Hepatocyte (in vitro differentiated cells): ENCODE results near the gene CCDC197. TPM values are rescaled to one million over a fixed set of nuclear protein-coding genes. Genes with fewer than 3 reads are reported as not detected.

Experiments
- DNase-seq: peaks from one replicate; pipeline ENCODE4 v3.0.0-alpha.2; 2016; ENCODE audit warnings: low spot score
- H2AFZ ChIP-seq: fragments of 200-600 bp; sonication (generic); 2 replicates; pipeline ENCODE4 v1.6.0; 2016; ENCODE audit warnings: antibody characterized with exemption, mild to moderate bottlenecking
- H3K27ac ChIP-seq: fragments of 200-600 bp; sonication (generic); 2 replicates; pipeline ENCODE4 v1.5.1; 2016; ENCODE audit warnings: mild to moderate bottlenecking
- H3K27me3 ChIP-seq: fragments of 200-600 bp; sonication (generic); 2 replicates; pipeline ENCODE4 v1.6.1; 2016
- H3K36me3 ChIP-seq: fragments of 200-600 bp; sonication (generic); replicated peaks from 2 replicates; pipeline ENCODE4 v1.5.1; 2016; ENCODE audit warnings: low read depth; ENCODE audit not compliant: insufficient read depth
- H3K4me1 ChIP-seq: fragments of 200-600 bp; sonication (generic); 2 replicates; pipeline ENCODE4 v1.5.1; 2016; ENCODE audit warnings: mild to moderate bottlenecking, moderate library complexity; ENCODE audit not compliant: insufficient read depth
- H3K4me2 ChIP-seq: fragments of 200-600 bp; sonication (generic); 2 replicates; pipeline ENCODE4 v1.6.0; 2016
- H3K4me3 ChIP-seq: fragments of 200-600 bp; sonication (generic); 2 replicates; pipeline ENCODE4 v1.5.1; 2016; ENCODE audit warnings: mild to moderate bottlenecking
- H3K79me2 ChIP-seq: fragments of 200-600 bp; sonication (generic); 2 replicates; pipeline ENCODE4 v1.6.0; 2017; ENCODE audit warnings: mild to moderate bottlenecking
- H3K9me2 ChIP-seq: fragments of 200-600 bp; sonication (generic); replicated peaks from 2 replicates; pipeline ENCODE4 v1.6.0; 2017; ENCODE audit warnings: mild to moderate bottlenecking; ENCODE audit not compliant: insufficient read depth
- H3K9me3 ChIP-seq: fragments of 200-600 bp; sonication (generic); 2 replicates; pipeline ENCODE4 v1.5.1; 2016; ENCODE audit warnings: low read depth, mild to moderate bottlenecking
- H4K20me1 ChIP-seq: fragments of 200-600 bp; sonication (generic); 2 replicates; pipeline ENCODE4 v1.6.0; 2016; ENCODE audit warnings: mild to moderate bottlenecking; ENCODE audit not compliant: insufficient read depth, poor library complexity, severe bottlenecking
- CTCF ChIP-seq: fragments of 200-600 bp; sonication (generic); IDR thresholded peaks from 2 replicates; pipeline ENCODE4 v1.5.1; 2016; ENCODE audit warnings: antibody characterized with exemption, mild to moderate bottlenecking; ENCODE audit not compliant: poor library complexity
- EZH2 ChIP-seq: fragments of 200-600 bp; sonication (generic); IDR thresholded peaks from 2 replicates; pipeline ENCODE4 v1.6.1; 2016; ENCODE audit warnings: antibody characterized with exemption, mild to moderate bottlenecking, borderline replicate concordance
- EZH2phosphoT487 ChIP-seq: fragments of 200-600 bp; sonication (generic); IDR thresholded peaks from one replicate; pipeline ENCODE4 v1.6.1; 2018; ENCODE audit warnings: antibody characterized with exemption, mild to moderate bottlenecking, low read depth, moderate library complexity; ENCODE audit not compliant: unreplicated experiment, severe bottlenecking
- WGBS: methylation state at CpG from one replicate; pipeline ENCODE4 v1.1.6; 2016; ENCODE audit warnings: low lambda C conversion rate; ENCODE audit errors: missing lambda C conversion rate; 5-methylcytosine and 5-hydroxymethylcytosine counted together
- polyA plus RNA-seq: library from polyadenylated mRNA; unstranded; fragments of >200 nt; fragmentation: Nextera tagmentation; extraction: Ambion mirVana; gene quantifications from 2 replicates; pipeline ENCODE4 v1.2.1, GENCODE V29; 2016
- total RNA-seq: library from RNA; depleted of rRNA; stranded (reverse); fragments of >200 nt; gene quantifications from 2 replicates; pipeline ENCODE4 v1.2.3, GENCODE V29; 2014

Gene CCDC197
- total and polyA plus RNA-seq, 2 experiments from 2014 or later, result not detected

- H3K4me1 ChIP-seq, result no peaks in the 10 kb centered on the region
- no peak overlapping the region for H3K27ac ChIP-seq
- H3K36me3 ChIP-seq, result no peaks in the 10 kb centered on the region
- peak; percentile 35 for DNase-seq
- no peaks in the 10 kb centered on the region for H4K20me1 ChIP-seq
- TF ChIP-seq EZH2phosphoT487 (no peak), EZH2 (no peak), CTCF (no peak)
- H3K9me2 ChIP-seq, result no peaks in the 10 kb centered on the region
- H2AFZ ChIP-seq, result no peak overlapping the region
- H3K27me3 ChIP-seq, result no peaks in the 10 kb centered on the region
- no peaks in the 10 kb centered on the region for H3K9me3 ChIP-seq
- H3K4me3 ChIP-seq, result no peak overlapping the region
- H3K79me2 ChIP-seq, result no peaks in the 10 kb centered on the region
- 85% methylated on average over 18 of the region's 18 CpGs for WGBS
- H3K4me2 ChIP-seq, result no peak overlapping the region
Observed at GRCh38 chr14:94041551-94042346, 44.6 kb downstream of the CCDC197 start.

GRCh38 chr14:94042433-94043091 lies 45.5 kb downstream of the CCDC197 start:
- no peak for DNase-seq
- Histone ChIP-seq H3K4me1 (no peaks in the 10 kb centered on the region), H2AFZ (no peak overlapping the region), H3K36me3 (no peaks in the 10 kb centered on the region), H3K9me3 (no peaks in the 10 kb centered on the region), H3K4me3 (no peak overlapping the region), H3K27me3 (no peaks in the 10 kb centered on the region), H3K4me2 (no peak overlapping the region), H4K20me1 (no peaks in the 10 kb centered on the region), H3K27ac (no peak overlapping the region), H3K9me2 (no peaks in the 10 kb centered on the region), H3K79me2 (no peaks in the 10 kb centered on the region)
- 94% methylated on average over 11 of the region's 12 CpGs for WGBS
- TF ChIP-seq EZH2phosphoT487 (no peak), CTCF (no peak), EZH2 (no peak)

GRCh38 chr14:94043111-94043755 lies 46.1 kb downstream of the CCDC197 start:
- H3K9me2 ChIP-seq, result no peaks in the 10 kb centered on the region
- H3K4me2 ChIP-seq, result no peak overlapping the region
- H3K9me3 ChIP-seq, result no peaks in the 10 kb centered on the region
- H4K20me1 ChIP-seq, result no peaks in the 10 kb centered on the region
- no peak overlapping the region for H3K27ac ChIP-seq
- H3K36me3 ChIP-seq, result no peaks in the 10 kb centered on the region
- no peak overlapping the region for H3K4me3 ChIP-seq
- DNase-seq, result no peak
- H2AFZ ChIP-seq, result no peak overlapping the region
- no peak for TF ChIP-seq EZH2phosphoT487
- no peak for TF ChIP-seq EZH2
- no peak for TF ChIP-seq CTCF
- H3K27me3 ChIP-seq, result no peaks in the 10 kb centered on the region
- H3K79me2 ChIP-seq, result no peaks in the 10 kb centered on the region
- no peaks in the 10 kb centered on the region for H3K4me1 ChIP-seq
- WGBS, result 90% methylated on average over 13 of the region's 13 CpGs
